Measurements from ENCODE around the gene RALGAPA2.
"Not testable (repeated sequence)": the region's sequence is repeated elsewhere in the genome, so short reads cannot be mapped to it uniquely, and the experiment has no call there.

RALGAPA2 gene

DNA sequence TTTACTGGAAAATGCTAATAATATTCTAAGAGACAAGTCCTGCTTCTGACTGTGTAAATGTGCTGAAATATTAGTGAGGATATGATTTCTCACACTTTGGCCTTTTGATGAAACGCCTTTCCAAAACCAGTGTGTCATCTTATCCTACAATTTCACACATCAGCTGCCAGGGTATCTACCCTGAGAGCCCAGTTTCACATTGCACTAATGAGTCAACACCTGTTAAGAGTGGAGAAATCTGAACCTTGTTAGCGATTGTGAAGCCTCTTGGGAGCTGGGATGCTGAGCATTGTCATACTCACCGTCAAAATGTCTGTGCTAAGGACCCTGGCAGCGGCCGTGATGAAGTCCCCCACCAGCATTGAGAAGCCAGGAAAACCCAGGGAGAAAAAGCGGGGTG lies 166.0 kb downstream of the RALGAPA2 start:
- H3K9me2 ChIP-seq (ENCODE audit: low read depth, low read length), result no peaks in the 10 kb centered on the region
- no peaks in the 10 kb centered on the region for H3K27me3 ChIP-seq (ENCODE audit: insufficient read depth, low read length)
- H3K9me3 ChIP-seq (ENCODE audit: low read length), result no peaks in the 10 kb centered on the region
- H3K27ac ChIP-seq (ENCODE audit: low read depth, low read length, poor library complexity, severe bottlenecking), result no peak overlapping the region
- H3K4me1 ChIP-seq (ENCODE audit: insufficient read depth, low read length, severe bottlenecking), result peaks cover 36% of the 10 kb centered on the region
- TF ChIP-seq, protein P1, sequence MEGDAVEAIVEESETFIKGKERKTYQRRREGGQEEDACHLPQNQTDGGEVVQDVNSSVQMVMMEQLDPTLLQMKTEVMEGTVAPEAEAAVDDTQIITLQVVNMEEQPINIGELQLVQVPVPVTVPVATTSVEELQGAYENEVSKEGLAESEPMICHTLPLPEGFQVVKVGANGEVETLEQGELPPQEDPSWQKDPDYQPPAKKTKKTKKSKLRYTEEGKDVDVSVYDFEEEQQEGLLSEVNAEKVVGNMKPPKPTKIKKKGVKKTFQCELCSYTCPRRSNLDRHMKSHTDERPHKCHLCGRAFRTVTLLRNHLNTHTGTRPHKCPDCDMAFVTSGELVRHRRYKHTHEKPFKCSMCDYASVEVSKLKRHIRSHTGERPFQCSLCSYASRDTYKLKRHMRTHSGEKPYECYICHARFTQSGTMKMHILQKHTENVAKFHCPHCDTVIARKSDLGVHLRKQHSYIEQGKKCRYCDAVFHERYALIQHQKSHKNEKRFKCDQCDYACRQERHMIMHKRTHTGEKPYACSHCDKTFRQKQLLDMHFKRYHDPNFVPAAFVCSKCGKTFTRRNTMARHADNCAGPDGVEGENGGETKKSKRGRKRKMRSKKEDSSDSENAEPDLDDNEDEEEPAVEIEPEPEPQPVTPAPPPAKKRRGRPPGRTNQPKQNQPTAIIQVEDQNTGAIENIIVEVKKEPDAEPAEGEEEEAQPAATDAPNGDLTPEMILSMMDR (IDR thresholded peaks at IDR 0.05; ENCODE audit: low read length), result no peak
- H4K20me1 ChIP-seq (ENCODE audit: insufficient read depth, low read length), result no peaks in the 10 kb centered on the region
- H3K36me3 ChIP-seq (ENCODE audit: insufficient read depth, low read length), result no peaks in the 10 kb centered on the region
- no peak overlapping the region for H3K4me3 ChIP-seq (ENCODE audit: low read depth, low read length, poor library complexity, severe bottlenecking)
- no peak overlapping the region for H2AFZ ChIP-seq (ENCODE audit: low read length)
- no peak overlapping the region for H3K9ac ChIP-seq (ENCODE audit: low read length)
- no peaks in the 10 kb centered on the region for H3F3A ChIP-seq (ENCODE audit: insufficient read depth, low read length)
- no peak overlapping the region for H3K4me2 ChIP-seq (ENCODE audit: low read length)
- H3K79me2 ChIP-seq (ENCODE audit: insufficient read depth, low read length), result no peaks in the 10 kb centered on the region

DNA sequence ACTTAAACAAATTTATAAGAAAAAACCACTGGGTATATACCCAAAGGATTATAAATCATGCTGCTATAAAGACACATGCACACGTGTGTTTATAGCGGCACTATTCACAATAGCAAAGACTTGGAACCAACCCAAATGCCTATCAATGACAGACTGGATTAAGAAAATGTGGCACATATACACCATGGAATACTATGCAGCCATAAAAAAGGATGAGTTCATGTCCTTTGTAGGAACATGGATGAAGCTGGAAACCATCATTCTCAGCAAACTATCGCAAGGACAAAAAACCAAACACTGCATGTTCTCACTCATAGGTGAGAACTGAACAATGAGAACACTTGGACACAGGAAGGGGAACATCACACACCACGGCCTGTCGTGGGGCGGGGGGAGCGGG lies 169.1 kb downstream of the RALGAPA2 start:
- not testable (repeated sequence) for H3K79me2 ChIP-seq (ENCODE audit: insufficient read depth, low read length); H3K27ac ChIP-seq (ENCODE audit: low read depth, low read length, poor library complexity, severe bottlenecking); H4K20me1 ChIP-seq (ENCODE audit: insufficient read depth, low read length); H3K9ac ChIP-seq (ENCODE audit: low read length); H3F3A ChIP-seq (ENCODE audit: insufficient read depth, low read length); H3K27me3 ChIP-seq (ENCODE audit: insufficient read depth, low read length); H2AFZ ChIP-seq (ENCODE audit: low read length); H3K9me2 ChIP-seq (ENCODE audit: low read depth, low read length); H3K9me3 ChIP-seq (ENCODE audit: low read length); H3K4me2 ChIP-seq (ENCODE audit: low read length); H3K36me3 ChIP-seq (ENCODE audit: insufficient read depth, low read length); H3K4me3 ChIP-seq (ENCODE audit: low read depth, low read length, poor library complexity, severe bottlenecking)
- peaks cover 24% of the 10 kb centered on the region for H3K4me1 ChIP-seq (ENCODE audit: insufficient read depth, low read length, severe bottlenecking)

DNA sequence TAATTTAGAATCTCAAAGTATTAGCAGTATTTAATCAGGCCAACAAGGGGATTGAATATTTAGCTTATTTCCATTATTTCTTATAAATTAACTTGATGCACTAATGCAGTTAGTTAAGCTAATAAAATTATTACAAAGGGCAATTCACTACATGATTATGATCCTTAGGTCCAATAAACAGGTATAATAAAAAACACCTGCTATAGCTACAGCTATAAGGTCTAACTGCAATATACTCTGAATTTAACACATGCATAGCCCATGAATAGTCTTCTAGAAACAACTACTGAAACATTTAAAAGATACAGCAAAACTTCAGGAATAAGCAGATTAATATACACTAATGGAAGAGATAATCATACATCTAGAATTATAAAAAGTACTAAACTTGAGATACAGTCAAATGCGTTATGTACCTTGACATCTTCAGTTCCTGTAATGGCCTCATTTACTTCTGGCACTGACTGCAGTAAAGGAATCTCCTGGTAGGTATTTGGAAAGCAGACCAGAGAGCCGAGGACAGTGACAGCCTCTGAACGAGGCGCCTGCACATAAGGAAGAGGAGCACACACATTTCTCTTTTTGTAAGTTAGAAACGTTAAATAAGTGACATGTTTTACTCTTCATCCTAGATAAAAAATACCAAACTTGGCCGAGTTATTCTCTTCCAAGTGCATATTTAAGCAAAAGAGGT lies 176.1 kb downstream of the RALGAPA2 start:
- Histone ChIP-seq H2AFZ (ENCODE audit: low read length) (no peak overlapping the region), H3F3A (ENCODE audit: insufficient read depth, low read length) (no peaks in the 10 kb centered on the region), H3K4me2 (ENCODE audit: low read length) (no peak overlapping the region), H3K27me3 (ENCODE audit: insufficient read depth, low read length) (no peaks in the 10 kb centered on the region), H3K9me3 (ENCODE audit: low read length) (no peaks in the 10 kb centered on the region), H3K9me2 (ENCODE audit: low read depth, low read length) (no peaks in the 10 kb centered on the region), H3K4me1 (ENCODE audit: insufficient read depth, low read length, severe bottlenecking) (no peaks in the 10 kb centered on the region), H3K36me3 (ENCODE audit: insufficient read depth, low read length) (no peaks in the 10 kb centered on the region), H3K27ac (ENCODE audit: low read depth, low read length, poor library complexity, severe bottlenecking) (no peak overlapping the region), H3K4me3 (ENCODE audit: low read depth, low read length, poor library complexity, severe bottlenecking) (no peak overlapping the region), H4K20me1 (ENCODE audit: insufficient read depth, low read length) (no peaks in the 10 kb centered on the region), H3K79me2 (ENCODE audit: insufficient read depth, low read length) (no peaks in the 10 kb centered on the region), H3K9ac (ENCODE audit: low read length) (no peak overlapping the region)
- TF ChIP-seq, protein P1 (IDR thresholded peaks at IDR 0.05; ENCODE audit: low read length), result no peak
- TF ChIP-seq EZH2 (IDR thresholded peaks at IDR 0.05; ENCODE audit: borderline replicate concordance, low read length), result no peak

DNA sequence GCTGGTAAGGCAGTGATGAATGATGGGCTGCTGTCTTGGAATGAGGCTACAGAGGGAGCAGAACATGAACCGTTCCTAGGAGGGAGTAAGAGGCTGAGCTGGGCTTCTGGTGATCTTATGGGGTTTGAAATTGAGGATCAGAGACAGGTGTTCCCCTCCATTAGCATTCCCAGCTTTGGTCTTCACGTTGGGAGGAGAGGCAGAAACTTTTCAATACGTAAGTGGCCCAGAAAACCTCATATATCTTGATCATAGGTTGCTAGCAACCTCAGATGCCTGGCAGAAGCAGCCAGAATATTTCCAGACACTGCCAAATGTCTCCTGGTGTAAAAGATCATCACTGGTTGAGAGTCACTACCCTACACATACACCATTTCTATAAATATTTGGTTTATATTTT lies 177.4 kb downstream of the RALGAPA2 start:
- Histone ChIP-seq H4K20me1 (ENCODE audit: insufficient read depth, low read length) (no peaks in the 10 kb centered on the region), H3K27ac (ENCODE audit: low read depth, low read length, poor library complexity, severe bottlenecking) (no peak overlapping the region), H3K27me3 (ENCODE audit: insufficient read depth, low read length) (no peaks in the 10 kb centered on the region), H3K9me3 (ENCODE audit: low read length) (no peaks in the 10 kb centered on the region), H3F3A (ENCODE audit: insufficient read depth, low read length) (no peaks in the 10 kb centered on the region), H3K4me3 (ENCODE audit: low read depth, low read length, poor library complexity, severe bottlenecking) (no peak overlapping the region), H3K4me2 (ENCODE audit: low read length) (no peak overlapping the region), H3K79me2 (ENCODE audit: insufficient read depth, low read length) (no peaks in the 10 kb centered on the region), H2AFZ (ENCODE audit: low read length) (no peak overlapping the region), H3K9ac (ENCODE audit: low read length) (no peak overlapping the region), H3K4me1 (ENCODE audit: insufficient read depth, low read length, severe bottlenecking) (no peaks in the 10 kb centered on the region), H3K9me2 (ENCODE audit: low read depth, low read length) (no peaks in the 10 kb centered on the region), H3K36me3 (ENCODE audit: insufficient read depth, low read length) (no peaks in the 10 kb centered on the region)
- TF ChIP-seq EZH2 (IDR thresholded peaks at IDR 0.05; ENCODE audit: borderline replicate concordance, low read length), result no peak
- TF ChIP-seq, protein P1 (IDR thresholded peaks at IDR 0.05; ENCODE audit: low read length), result no peak

All from OCI-LY1 (cell line).